ENCODE data around the gene HNF4A.

GRCh38 chr20:44357555-44358125 is 2.1 kb downstream of the HNF4A start:
- TF ChIP-seq CTCF (conservative IDR thresholded peaks at IDR 0.05; ENCODE audit: low read depth, low read length) (no peak), POLR2A (IDR thresholded peaks at IDR 0.05; ENCODE audit: low read depth, low read length) (no peak), SMC3 (IDR thresholded peaks at IDR 0.05; ENCODE audit: low read depth, low read length) (no peak), CEBPB (IDR thresholded peaks at IDR 0.05; ENCODE audit: low read depth, low read length) (no peak), USF2 (IDR thresholded peaks at IDR 0.05; ENCODE audit: low read depth, low read length) (no peak), RCOR1 (IDR thresholded peaks at IDR 0.05; ENCODE audit: insufficient replicate concordance, low read length) (no peak), MXI1 (IDR thresholded peaks at IDR 0.05; ENCODE audit: borderline replicate concordance, low read depth, low read length) (no peak), RAD21 (IDR thresholded peaks at IDR 0.05; ENCODE audit: low read length) (no peak)
